GM20000 (cell line): ENCODE data around the gene RGS17.

Experiments used
- DNase-seq: peaks from one replicate; pipeline ENCODE4 v3.0.0; 2012; ENCODE audit warnings: low spot score
- TF ChIP-seq, protein P1 (sequence below): IDR thresholded peaks from 2 replicates; pipeline ENCODE4 v1.5.1; 2012; ENCODE audit warnings: mild to moderate bottlenecking, control low read depth; ENCODE audit errors: extremely low read depth, missing control alignments

Gene RGS17

GRCh38 chr6:153038378-153039057, 92.6 kb downstream of the RGS17 start:
- TF ChIP-seq, protein P1, sequence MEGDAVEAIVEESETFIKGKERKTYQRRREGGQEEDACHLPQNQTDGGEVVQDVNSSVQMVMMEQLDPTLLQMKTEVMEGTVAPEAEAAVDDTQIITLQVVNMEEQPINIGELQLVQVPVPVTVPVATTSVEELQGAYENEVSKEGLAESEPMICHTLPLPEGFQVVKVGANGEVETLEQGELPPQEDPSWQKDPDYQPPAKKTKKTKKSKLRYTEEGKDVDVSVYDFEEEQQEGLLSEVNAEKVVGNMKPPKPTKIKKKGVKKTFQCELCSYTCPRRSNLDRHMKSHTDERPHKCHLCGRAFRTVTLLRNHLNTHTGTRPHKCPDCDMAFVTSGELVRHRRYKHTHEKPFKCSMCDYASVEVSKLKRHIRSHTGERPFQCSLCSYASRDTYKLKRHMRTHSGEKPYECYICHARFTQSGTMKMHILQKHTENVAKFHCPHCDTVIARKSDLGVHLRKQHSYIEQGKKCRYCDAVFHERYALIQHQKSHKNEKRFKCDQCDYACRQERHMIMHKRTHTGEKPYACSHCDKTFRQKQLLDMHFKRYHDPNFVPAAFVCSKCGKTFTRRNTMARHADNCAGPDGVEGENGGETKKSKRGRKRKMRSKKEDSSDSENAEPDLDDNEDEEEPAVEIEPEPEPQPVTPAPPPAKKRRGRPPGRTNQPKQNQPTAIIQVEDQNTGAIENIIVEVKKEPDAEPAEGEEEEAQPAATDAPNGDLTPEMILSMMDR = no peak
- no peak for DNase-seq

DNA sequence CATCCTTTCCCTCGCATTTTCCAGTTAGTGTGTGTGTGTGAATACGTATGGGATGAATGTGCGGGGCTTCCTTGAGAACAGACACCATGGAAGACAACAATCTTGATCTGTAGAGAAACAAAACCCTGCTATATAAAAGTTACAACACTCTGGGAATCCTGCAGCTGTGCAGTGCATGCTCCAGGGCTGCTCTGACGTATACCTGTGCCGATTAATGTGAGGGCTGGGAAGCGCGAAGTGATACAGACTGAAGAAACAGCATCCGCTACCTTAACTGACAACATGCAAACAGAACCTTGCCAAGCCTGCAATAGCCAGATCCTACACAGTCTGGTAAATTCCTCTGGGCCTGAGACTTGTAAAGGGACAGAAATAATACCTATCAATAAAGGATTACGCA, 96.9 kb downstream of the RGS17 start:
- TF ChIP-seq, protein P1 = no peak
- no peak for DNase-seq

GRCh38 chr6:153032255-153032882, 98.7 kb downstream of the RGS17 start:
- TF ChIP-seq, protein P1 = no peak
- peak; percentile 4 for DNase-seq

DNA sequence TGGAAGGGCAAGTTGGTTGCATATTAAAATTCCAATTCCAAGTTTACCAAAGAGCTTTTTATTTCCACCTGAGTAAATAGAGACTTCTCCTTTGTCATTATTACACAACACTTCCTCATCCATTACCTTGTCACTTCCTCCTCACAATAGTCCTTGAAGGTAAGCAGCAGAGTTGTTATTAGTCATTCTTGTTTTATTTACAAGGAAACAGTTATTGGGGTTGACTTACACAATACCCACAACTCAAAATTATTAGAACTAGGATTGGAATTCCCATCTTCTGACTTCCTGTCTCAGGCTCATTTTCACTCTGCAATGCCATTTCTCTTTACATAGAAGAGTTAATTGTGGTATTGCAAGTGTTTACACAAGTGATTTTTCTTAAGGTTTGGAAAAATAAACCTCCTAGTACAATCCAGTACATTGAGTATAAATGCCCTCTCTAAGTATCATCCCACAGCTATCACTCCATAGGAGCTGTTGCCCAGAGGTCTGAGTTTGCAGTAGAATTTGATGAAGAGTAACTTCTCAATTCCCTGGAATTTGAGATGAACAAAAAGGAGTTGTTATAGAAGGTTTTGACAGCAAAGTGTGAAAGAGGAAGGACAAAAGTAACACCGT, 99.6 kb downstream of the RGS17 start:
- DNase-seq = no peak
- TF ChIP-seq, protein P1 = no peak

DNA sequence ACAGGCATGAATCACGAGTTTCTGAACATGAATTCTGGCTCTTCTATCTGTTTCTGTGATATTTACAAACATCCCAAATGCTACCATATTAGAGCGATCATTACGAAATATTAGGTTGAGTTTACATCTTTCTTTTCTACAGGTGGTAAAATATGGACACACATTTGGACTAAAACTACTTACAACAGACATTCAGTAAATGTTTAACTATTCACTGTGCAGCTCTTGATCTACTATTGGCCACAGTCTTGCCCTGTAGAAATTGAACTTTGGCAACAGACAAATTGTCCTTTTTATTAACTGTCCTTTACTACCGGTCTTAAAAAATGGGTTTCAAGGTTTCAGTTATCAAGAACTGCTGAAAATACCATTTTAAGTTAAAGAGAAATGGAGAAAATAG, 102.1 kb downstream of the RGS17 start:
- TF ChIP-seq, protein P1 = no peak
- no peak for DNase-seq

DNA sequence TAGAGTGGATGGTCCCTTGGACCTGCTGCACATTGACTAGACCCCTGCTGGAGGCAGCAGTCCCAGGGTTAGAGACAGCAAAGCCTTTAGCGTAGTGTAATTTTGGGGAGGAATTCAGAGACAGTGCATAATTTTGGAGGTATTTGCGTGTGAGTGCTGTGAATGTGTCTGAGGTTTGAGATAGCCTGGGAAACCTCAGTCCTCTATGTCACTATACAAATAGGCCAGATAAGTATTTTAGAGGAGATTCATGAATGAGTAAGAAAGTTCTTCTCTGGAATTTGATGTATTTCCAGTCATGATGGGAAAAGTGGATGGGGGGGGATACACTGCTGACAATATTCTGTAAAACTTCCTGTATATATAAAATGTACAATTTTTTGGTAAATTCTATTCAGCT, 102.8 kb downstream of the RGS17 start:
- no peak for DNase-seq
- TF ChIP-seq, protein P1 = no peak

DNA sequence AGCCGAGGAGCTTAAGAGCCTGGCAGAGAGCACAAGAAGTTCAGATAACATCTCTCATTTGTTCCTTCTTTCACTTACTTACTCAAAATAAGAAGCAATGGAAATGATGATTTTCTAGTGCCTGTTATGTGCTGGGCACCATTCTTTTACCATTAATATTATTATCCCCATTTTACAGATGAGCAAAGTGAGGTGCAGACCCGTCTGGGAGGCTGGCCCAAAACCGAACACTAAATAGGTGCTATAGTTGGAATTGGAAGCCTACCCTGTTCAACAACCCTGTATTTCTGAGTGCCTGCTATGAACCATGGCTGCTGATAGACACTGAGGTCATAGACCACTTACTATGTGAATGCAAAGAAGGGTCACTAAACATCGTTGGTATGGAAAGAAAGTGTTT, 103.6 kb downstream of the RGS17 start:
- DNase-seq = no peak
- TF ChIP-seq, protein P1 = no peak
